ENCODE measurements around the gene UBXN11.
"Not testable (repeated sequence)": the region's sequence is repeated elsewhere in the genome, so short reads cannot be mapped to it uniquely, and the experiment has no call there.

The UBXN11 gene

DNA sequence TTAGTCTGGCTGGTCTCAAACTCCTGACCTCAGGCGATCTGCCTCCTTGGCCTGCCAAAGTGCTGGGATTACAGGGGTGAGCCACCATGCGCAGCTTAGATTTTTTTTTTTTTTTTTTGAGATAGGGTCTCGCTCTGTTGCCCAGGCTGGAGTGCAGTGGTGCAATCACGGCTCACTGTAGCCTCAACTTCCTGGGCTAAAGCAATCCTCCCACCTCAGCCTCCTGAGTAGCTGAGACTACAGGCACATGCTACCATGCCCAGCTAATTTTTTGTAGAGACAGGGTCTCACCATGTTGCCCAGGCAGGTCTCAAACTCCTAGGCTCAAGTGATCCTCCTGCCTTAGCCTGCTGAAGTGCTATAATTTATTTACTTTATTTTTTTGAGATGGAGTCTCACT, 22.9 kb upstream of the UBXN11 start:
- H3K4me1 ChIP-seq (ENCODE audit: control insufficient read depth, insufficient read depth, low read length); H3K9ac ChIP-seq (ENCODE audit: low read length); H3K27ac ChIP-seq (ENCODE audit: low read depth, low read length); H3K4me3 ChIP-seq (ENCODE audit: low read length); H3K27me3 ChIP-seq (ENCODE audit: control insufficient read depth, insufficient read depth, low read length); H3K36me3 ChIP-seq (ENCODE audit: control insufficient read depth, insufficient read depth, low read length): not testable (repeated sequence)

DNA sequence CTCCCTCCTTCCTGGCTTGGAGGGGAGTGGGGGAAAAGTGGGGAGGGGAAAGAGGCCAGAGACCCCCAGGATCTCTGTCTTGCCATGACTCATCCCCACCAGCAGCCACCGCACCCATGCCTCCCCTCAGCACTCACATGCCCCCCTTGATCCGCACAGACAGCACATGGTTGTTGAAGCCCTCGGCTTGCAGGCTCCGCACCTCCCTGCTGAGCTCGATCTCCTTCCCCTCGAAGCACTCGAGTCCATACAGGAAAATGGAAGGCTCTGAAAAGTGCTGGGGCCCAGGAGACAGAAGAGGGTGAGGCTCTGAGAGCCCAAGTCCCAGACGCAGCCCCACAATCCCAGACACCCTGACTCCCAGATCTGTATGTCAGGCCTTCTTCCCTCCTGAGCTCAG, 22.2 kb upstream of the UBXN11 start:
- no peak overlapping the region for H3K27ac ChIP-seq (ENCODE audit: low read depth, low read length)

DNA sequence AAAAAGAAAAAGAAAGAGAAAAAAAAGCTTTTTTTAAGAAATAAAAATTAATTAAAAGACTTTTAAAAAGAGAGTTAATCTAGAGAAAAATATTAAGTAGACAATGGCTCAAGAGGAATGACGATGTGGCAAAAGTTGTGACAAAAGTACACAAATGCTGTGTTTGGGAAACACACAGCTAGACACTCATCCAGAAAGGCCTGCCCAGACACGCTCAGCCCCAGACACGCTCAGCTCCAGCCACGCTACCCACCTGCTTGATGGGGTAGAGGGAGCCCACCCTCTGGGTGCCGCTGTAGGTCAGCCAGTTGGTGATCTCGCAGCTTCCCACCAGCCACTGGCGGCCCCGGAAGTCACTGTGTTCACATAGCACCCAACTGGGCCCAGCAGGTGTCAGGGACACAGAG, 21.5 kb upstream of the UBXN11 start:
- no peaks in the 10 kb centered on the region for H3K4me1 ChIP-seq (ENCODE audit: control insufficient read depth, insufficient read depth, low read length)
- H3K36me3 ChIP-seq (ENCODE audit: control insufficient read depth, insufficient read depth, low read length) = no peaks in the 10 kb centered on the region
- no peak overlapping the region for H3K27ac ChIP-seq (ENCODE audit: low read depth, low read length)
- no peak overlapping the region for H3K9ac ChIP-seq (ENCODE audit: low read length)
- H3K4me3 ChIP-seq (ENCODE audit: low read length) = no peak overlapping the region
- peaks cover 3% of the 10 kb centered on the region for H3K27me3 ChIP-seq (ENCODE audit: control insufficient read depth, insufficient read depth, low read length)

More for the DNA sequence above, 22.2 kb upstream of the UBXN11 start:
- Histone ChIP-seq H3K27me3 (ENCODE audit: control insufficient read depth, insufficient read depth, low read length) (peaks cover 3% of the 10 kb centered on the region), H3K4me3 (ENCODE audit: low read length) (no peak overlapping the region), H3K9ac (ENCODE audit: low read length) (no peak overlapping the region), H3K4me1 (ENCODE audit: control insufficient read depth, insufficient read depth, low read length) (no peaks in the 10 kb centered on the region), H3K36me3 (ENCODE audit: control insufficient read depth, insufficient read depth, low read length) (no peaks in the 10 kb centered on the region)

DNA sequence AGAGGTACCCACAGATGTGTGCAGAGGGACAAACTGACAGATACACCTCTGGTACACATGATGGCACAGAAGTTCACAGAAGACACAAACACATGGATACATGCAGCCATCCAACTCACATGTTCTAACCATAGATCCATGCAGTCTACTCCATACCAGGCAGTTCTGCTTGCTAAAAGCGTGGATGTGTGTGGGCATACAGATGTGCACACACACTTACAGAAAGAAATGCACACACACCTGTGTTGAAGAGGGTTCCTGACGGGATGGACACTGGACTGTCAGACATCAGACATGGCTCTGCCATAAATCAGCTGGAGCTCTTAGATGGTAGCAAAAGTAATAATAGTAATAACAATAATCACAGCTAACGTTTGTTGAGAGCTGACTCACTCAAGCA, 18.1 kb upstream of the UBXN11 start:
- Histone ChIP-seq H3K4me1 (ENCODE audit: control insufficient read depth, insufficient read depth, low read length) (peaks cover 2% of the 10 kb centered on the region), H3K4me3 (ENCODE audit: low read length) (no peak overlapping the region), H3K27me3 (ENCODE audit: control insufficient read depth, insufficient read depth, low read length) (peaks cover 10% of the 10 kb centered on the region), H3K27ac (ENCODE audit: low read depth, low read length) (no peak overlapping the region), H3K36me3 (ENCODE audit: control insufficient read depth, insufficient read depth, low read length) (no peaks in the 10 kb centered on the region), H3K9ac (ENCODE audit: low read length) (no peak overlapping the region)

DNA sequence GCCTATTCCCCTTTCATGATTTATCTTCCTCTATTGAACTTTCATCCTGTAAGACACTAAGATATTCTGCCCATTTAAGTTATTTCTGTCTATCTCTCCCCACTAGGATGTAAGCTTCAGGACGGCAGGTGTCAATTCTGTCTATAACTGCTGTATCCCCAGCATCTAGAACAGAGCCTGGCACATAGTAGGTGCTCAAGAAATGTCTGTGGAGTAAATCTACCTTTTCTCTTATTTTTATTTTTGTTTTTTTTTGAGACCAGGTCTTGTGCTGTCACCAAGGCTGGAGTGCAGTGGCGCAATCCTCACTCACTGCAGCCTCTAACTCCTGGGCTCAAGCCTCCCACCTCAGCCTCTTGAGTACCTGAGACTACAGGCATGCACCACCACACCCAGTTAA, 16.9 kb upstream of the UBXN11 start:
- peaks cover 2% of the 10 kb centered on the region for H3K4me1 ChIP-seq (ENCODE audit: control insufficient read depth, insufficient read depth, low read length)
- H3K9ac ChIP-seq (ENCODE audit: low read length) = no peak overlapping the region
- no peaks in the 10 kb centered on the region for H3K36me3 ChIP-seq (ENCODE audit: control insufficient read depth, insufficient read depth, low read length)
- no peak overlapping the region for H3K27ac ChIP-seq (ENCODE audit: low read depth, low read length)
- peaks cover 10% of the 10 kb centered on the region for H3K27me3 ChIP-seq (ENCODE audit: control insufficient read depth, insufficient read depth, low read length)
- no peak overlapping the region for H3K4me3 ChIP-seq (ENCODE audit: low read length)

DNA sequence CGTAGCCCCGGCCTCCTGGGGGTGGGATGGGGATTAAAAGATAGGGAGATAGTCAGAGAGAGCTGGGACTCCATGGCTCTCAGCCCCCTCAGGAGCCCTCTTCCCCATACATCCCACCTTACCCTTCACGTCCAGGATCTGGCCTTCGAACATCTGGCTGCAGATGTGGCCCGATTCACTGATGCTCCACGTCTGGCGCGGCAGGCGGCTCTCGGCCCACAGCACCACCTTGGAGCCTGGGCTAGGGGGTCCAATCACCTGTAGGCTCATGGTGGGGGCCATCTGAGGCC, 15.6 kb upstream of the UBXN11 start:
- Histone ChIP-seq H3K4me3 (ENCODE audit: low read length) (no peak overlapping the region), H3K27me3 (ENCODE audit: control insufficient read depth, insufficient read depth, low read length) (peaks cover 10% of the 10 kb centered on the region), H3K36me3 (ENCODE audit: control insufficient read depth, insufficient read depth, low read length) (no peaks in the 10 kb centered on the region), H3K9ac (ENCODE audit: low read length) (no peak overlapping the region), H3K4me1 (ENCODE audit: control insufficient read depth, insufficient read depth, low read length) (peaks cover 2% of the 10 kb centered on the region), H3K27ac (ENCODE audit: low read depth, low read length) (no peak overlapping the region)

DNA sequence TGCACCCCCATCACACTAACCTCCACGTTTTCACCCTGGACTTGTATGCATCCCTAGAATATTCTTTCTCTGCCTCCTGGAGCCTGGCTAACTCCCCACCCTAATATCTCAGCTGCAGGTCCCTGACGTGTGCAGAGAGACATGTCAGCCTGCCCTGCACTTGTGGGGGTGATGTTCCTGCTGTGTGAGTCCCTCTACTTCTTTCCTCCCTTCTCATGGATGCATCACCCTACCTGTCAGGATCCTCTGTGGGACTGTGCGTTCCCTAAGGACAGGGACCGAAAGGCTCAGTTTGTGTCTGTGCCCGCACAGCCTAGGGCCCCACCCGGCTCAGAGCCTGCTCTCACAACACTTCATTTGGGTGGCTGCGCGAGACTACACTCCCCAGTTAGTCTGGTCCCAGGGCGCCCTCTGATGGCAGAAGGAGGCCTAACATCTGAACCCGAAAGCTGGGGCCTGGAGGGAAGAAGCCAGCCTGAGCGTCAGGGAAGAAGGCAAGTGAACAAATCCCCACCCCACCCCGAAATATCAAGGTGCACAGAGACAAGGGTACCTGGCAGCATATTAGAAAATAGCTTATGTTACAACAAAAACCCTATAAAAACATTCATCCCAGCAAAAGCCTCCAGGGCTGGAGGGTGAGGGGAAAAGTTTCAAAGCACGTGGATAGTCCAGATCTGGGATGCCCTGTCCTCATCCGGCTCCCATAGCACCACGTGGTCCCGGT, 15.0 kb upstream of the UBXN11 start:
- Histone ChIP-seq H3K9ac (ENCODE audit: low read length) (no peak overlapping the region), H3K36me3 (ENCODE audit: control insufficient read depth, insufficient read depth, low read length) (no peaks in the 10 kb centered on the region), H3K27ac (ENCODE audit: low read depth, low read length) (no peak overlapping the region), H3K4me1 (ENCODE audit: control insufficient read depth, insufficient read depth, low read length) (peaks cover 2% of the 10 kb centered on the region), H3K27me3 (ENCODE audit: control insufficient read depth, insufficient read depth, low read length) (peaks cover 10% of the 10 kb centered on the region), H3K4me3 (ENCODE audit: low read length) (peak overlapping the region; percentile 54)

DNA sequence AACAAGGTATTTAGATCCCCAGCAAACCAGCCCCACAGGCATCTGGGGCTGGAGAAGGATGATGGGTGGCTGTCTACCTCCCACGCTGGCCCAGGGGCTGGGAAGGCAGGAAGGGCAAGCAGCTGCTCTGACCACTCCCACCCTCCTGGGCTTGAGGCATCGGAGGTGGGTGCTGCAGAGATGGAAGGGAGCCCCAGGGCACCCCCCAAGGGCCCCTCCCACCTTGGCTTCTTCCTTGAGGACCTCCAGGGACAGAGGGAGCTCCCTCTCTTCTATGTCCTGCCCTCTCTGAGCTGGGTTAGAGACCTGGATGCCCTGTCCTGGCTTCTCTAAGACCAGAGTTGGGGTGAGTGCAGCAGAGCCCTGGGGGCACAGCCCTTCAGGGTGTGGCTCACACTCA, 14.5 kb upstream of the UBXN11 start:
- peak overlapping the region; percentile 54 for H3K4me3 ChIP-seq (ENCODE audit: low read length)
- H3K27ac ChIP-seq (ENCODE audit: low read depth, low read length) = no peak overlapping the region
- H3K9ac ChIP-seq (ENCODE audit: low read length) = no peak overlapping the region
- peaks cover 2% of the 10 kb centered on the region for H3K4me1 ChIP-seq (ENCODE audit: control insufficient read depth, insufficient read depth, low read length)
- H3K36me3 ChIP-seq (ENCODE audit: control insufficient read depth, insufficient read depth, low read length) = no peaks in the 10 kb centered on the region
- H3K27me3 ChIP-seq (ENCODE audit: control insufficient read depth, insufficient read depth, low read length) = peaks cover 10% of the 10 kb centered on the region

DNA sequence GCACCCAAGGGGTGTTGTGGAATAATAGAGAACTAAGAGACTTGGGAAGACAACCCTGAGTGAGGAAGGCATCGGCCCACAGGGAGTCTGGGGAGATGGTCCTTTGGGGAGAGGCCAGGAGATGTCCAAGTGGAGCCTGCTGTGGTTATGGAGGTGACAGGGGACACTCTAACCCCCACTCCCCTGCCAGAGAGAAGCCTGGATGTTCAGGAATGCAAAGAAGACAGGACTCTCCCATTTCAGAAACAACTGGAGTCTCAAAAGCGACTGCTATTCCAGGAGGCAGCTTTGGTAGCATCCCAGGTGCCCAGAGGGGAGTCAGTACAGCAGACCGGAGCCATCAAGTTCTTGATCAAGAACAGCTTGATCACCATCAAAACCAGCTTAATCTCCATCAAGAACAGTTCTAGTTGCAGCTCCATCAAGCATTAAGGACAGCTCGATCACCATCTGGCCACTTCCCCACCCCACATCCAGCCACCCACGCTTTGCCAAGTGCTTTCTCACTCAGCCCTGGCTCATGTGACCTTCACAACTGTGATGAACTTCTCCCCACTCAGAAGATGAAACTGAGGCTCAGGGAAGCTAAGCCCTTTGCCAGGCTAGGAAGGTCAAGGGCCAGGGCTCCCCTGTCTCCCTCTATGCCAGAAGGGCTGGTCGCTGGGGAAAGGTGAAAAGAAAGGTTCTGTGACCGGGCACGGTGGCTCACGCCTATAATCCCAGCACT, 12.1 kb upstream of the UBXN11 start:
- no peak overlapping the region for H3K9ac ChIP-seq (ENCODE audit: low read length)
- peaks cover 10% of the 10 kb centered on the region for H3K27me3 ChIP-seq (ENCODE audit: control insufficient read depth, insufficient read depth, low read length)
- no peak overlapping the region for H3K27ac ChIP-seq (ENCODE audit: low read depth, low read length)
- peaks cover 2% of the 10 kb centered on the region for H3K4me1 ChIP-seq (ENCODE audit: control insufficient read depth, insufficient read depth, low read length)
- peak overlapping the region; percentile 55 for H3K4me3 ChIP-seq (ENCODE audit: low read length)
- no peaks in the 10 kb centered on the region for H3K36me3 ChIP-seq (ENCODE audit: control insufficient read depth, insufficient read depth, low read length)

DNA sequence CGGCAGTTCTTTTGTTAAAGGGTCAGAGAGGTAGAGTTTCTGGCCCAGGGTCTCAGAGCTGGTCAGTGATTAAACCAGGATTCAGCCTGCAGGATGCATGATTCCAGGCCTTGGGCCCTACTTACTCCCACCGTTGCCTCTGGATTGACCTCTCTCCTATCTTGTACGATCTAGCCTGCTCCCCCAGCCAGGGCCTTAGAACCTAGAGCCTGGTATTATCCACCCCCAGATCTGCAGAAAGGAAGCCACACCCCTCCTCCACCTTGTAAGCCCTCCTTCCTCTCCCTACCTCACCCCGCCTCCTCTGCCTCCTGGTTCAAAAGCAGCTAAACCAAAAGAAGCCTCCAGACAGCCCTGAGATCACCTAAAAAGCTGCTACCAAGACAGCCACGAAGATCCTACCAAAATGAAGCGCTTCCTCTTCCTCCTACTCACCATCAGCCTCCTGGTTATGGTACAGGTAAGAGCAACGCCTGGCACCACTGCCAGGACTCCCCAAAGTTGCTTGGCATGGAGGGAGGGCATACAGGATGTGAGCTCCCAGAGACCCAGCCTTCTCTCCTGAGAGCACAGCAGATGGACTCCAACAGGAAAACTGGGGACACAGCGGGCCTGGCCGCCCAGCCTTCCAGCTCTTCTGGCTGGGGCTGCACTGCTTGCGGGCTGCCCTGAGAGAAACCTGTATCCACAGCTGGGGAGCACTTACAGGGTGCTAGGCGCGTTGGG, 11.3 kb upstream of the UBXN11 start, which contains the start of gene CD52:
CD52 (plus strand) TSS at position 347 of the 726 bp plus-strand sequence; CDS start at position 407, 60 bp downstream.
- Histone ChIP-seq H3K27ac (ENCODE audit: low read depth, low read length) (no peak within 1 kb of the TSS), H3K9ac (ENCODE audit: low read length) (no peak within 1 kb of the TSS), H3K27me3 (ENCODE audit: control insufficient read depth, insufficient read depth, low read length) (peaks cover 10% of the 10 kb centered on the region), H3K36me3 (ENCODE audit: control insufficient read depth, insufficient read depth, low read length) (no peaks in the 10 kb centered on the region), H3K4me1 (ENCODE audit: control insufficient read depth, insufficient read depth, low read length) (peaks cover 2% of the 10 kb centered on the region), H3K4me3 (ENCODE audit: low read length) (peak within 1 kb of the TSS; percentile 55)

DNA sequence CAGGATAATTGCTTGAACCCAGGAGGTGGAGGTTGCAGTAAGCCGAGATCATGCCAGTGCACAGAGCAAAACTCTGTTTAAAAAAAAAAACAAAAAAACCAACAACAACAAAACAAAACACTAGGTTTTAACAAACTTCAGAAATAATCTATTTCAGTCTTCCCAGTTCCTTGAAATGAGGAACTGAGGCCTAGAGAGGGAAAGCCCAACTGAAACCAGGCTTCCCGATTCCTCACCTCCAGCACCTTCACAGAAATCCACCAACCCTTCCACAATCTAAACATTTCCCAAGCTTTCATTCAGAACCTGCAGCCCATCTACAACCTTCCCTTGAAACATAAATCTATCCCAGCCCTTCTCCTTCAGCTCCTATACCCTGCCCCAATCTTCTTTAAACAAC, 10.7 kb upstream of the UBXN11 start:
- H3K4me3 ChIP-seq (ENCODE audit: low read length) = no peak overlapping the region
- H3K36me3 ChIP-seq (ENCODE audit: control insufficient read depth, insufficient read depth, low read length) = no peaks in the 10 kb centered on the region
- H3K4me1 ChIP-seq (ENCODE audit: control insufficient read depth, insufficient read depth, low read length) = peaks cover 2% of the 10 kb centered on the region
- peaks cover 10% of the 10 kb centered on the region for H3K27me3 ChIP-seq (ENCODE audit: control insufficient read depth, insufficient read depth, low read length)
- H3K27ac ChIP-seq (ENCODE audit: low read depth, low read length) = no peak overlapping the region
- H3K9ac ChIP-seq (ENCODE audit: low read length) = no peak overlapping the region

DNA sequence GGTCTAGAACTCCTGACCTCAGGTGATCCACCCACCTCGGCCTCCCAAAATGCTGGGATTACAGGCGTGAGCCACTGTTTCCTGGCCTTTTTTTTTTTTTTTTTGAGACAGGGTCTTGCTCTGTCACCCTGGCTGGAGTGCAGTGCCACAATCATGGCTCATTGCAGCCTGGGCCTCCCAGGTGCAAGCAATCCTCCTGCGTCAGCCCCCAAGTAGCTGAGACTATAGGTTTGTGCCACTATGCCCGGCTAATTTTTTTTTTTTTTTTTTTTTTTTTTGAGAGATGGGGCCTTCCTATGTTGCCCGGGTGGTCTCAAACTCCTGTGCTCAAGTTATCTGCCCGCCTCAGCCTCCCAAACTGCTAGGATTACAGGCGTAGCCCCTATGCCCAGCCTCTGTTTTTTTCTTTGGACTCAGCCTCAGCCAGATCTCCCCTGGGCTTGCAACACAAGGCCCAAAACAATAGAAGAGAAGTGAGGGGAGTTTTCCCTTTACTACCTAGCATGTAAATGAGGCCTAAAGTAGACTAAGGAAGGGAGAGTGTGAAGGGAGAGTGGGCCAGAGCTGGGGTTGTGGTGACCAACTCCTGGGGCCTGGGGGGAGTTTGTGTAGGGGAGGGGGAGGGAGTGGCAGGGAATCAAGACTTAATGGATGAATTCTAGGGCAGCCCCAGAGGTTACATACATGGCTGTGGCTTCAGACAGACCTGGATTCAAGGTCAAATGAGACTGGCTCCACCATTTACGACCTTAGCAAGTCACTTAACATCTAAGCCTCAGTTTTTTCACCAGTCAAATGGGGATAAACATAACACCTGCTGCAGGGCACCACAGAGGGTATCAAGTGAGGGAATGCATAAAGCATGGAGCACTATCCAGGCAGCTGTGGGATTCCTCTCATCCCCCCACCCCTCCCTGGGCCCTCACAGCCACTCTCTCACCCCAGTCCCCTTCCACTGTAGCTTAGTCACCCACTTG, 9.7 kb upstream of the UBXN11 start:
- Histone ChIP-seq H3K27me3 (ENCODE audit: control insufficient read depth, insufficient read depth, low read length) (peaks cover 10% of the 10 kb centered on the region), H3K4me1 (ENCODE audit: control insufficient read depth, insufficient read depth, low read length) (no peaks in the 10 kb centered on the region), H3K9ac (ENCODE audit: low read length) (no peak overlapping the region), H3K36me3 (ENCODE audit: control insufficient read depth, insufficient read depth, low read length) (no peaks in the 10 kb centered on the region), H3K4me3 (ENCODE audit: low read length) (no peak overlapping the region), H3K27ac (ENCODE audit: low read depth, low read length) (no peak overlapping the region)

All from rectal smooth muscle tissue (tissue), 1 donor.